A204.1 (cell line): Measurements from ENCODE around the gene GNPAT.
"Not testable (repeated sequence)": the region's sequence is repeated elsewhere in the genome, so short reads cannot be mapped to it uniquely, and the experiment has no call there.

ENCODE experiments used
- FAIRE-seq: peaks from 2 replicates; lab custom pipeline; 2012; peaks lifted over from hg19 to GRCh38; lab: Jason Lieb, UNC

GNPAT gene

GRCh38 chr1:231240883-231241735 is at the start of gene GNPAT:
GNPAT (plus strand) TSS chr1:231241212; CDS start chr1:231241379, 167 bp downstream.
- FAIRE-seq = no peak

GRCh38 chr1:231192620-231193163 is 48.3 kb upstream of the GNPAT start:
- no peak for FAIRE-seq

GRCh38 chr1:231193710-231194340 is 47.2 kb upstream of the GNPAT start:
- FAIRE-seq = no peak

GRCh38 chr1:231194476-231194842 is 46.6 kb upstream of the GNPAT start:
- no peak for FAIRE-seq

- FAIRE-seq = no peak
Observed at GRCh38 chr1:231194843-231195516, 46.0 kb upstream of the GNPAT start.

GRCh38 chr1:231196307-231196706 is 44.7 kb upstream of the GNPAT start:
- no peak for FAIRE-seq

GRCh38 chr1:231196728-231197127 is 44.3 kb upstream of the GNPAT start:
- no peak for FAIRE-seq

GRCh38 chr1:231199868-231200267 is 41.1 kb upstream of the GNPAT start:
- FAIRE-seq = no peak

- FAIRE-seq = no peak
Observed at GRCh38 chr1:231200388-231201031, 40.5 kb upstream of the GNPAT start.

- FAIRE-seq = no peak
Observed at GRCh38 chr1:231201375-231201978, 39.5 kb upstream of the GNPAT start.

GRCh38 chr1:231201979-231202633 is 38.9 kb upstream of the GNPAT start:
- no peak for FAIRE-seq

GRCh38 chr1:231203259-231204057 is 37.6 kb upstream of the GNPAT start:
- no peak for FAIRE-seq

- FAIRE-seq = no peak
Observed at GRCh38 chr1:231206856-231207255, 34.2 kb upstream of the GNPAT start.

GRCh38 chr1:231207437-231207836 is 33.6 kb upstream of the GNPAT start:
- no peak for FAIRE-seq

- no peak for FAIRE-seq
Observed at GRCh38 chr1:231208980-231209379, 32.0 kb upstream of the GNPAT start.

- no peak for FAIRE-seq
Observed at GRCh38 chr1:231209531-231209930, 31.5 kb upstream of the GNPAT start.

- FAIRE-seq = no peak
Observed at GRCh38 chr1:231210126-231210525, 30.9 kb upstream of the GNPAT start.

GRCh38 chr1:231211005-231211857 is 29.8 kb upstream of the GNPAT start:
- FAIRE-seq = no peak

- not testable (repeated sequence) for FAIRE-seq
Observed at GRCh38 chr1:231212301-231212700, 28.7 kb upstream of the GNPAT start.
